GM15510 (cell line): Measurements from ENCODE around the gene LILRA1.

Experiments
- POLR2A ChIP-seq: IDR thresholded peaks from 3 replicates; pipeline ENCODE4 v1.6.1; 2011; ENCODE audit warnings: borderline replicate concordance; ENCODE audit not compliant: insufficient read length; ENCODE audit errors: extremely low read depth

Gene LILRA1

DNA sequence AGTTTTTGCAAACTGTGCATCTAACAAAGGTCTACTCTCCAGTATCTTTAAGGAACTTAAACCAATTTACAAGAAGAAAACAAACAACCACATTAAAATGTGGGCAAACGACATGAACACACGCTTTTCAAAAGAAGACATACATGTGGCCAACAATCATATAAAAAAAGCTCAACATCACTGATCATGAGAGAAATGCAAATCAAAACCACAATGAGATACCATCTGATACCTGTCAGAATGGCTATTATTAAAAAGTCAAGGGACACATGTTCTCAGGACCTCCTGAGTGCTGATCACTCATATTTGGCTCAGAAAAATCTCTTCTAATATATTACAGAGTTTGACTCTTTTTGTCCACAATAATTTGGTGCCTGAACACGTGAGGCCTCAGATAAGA, 22.6 kb downstream of the LILRA1 start:
- no peak for TF ChIP-seq POLR2A

DNA sequence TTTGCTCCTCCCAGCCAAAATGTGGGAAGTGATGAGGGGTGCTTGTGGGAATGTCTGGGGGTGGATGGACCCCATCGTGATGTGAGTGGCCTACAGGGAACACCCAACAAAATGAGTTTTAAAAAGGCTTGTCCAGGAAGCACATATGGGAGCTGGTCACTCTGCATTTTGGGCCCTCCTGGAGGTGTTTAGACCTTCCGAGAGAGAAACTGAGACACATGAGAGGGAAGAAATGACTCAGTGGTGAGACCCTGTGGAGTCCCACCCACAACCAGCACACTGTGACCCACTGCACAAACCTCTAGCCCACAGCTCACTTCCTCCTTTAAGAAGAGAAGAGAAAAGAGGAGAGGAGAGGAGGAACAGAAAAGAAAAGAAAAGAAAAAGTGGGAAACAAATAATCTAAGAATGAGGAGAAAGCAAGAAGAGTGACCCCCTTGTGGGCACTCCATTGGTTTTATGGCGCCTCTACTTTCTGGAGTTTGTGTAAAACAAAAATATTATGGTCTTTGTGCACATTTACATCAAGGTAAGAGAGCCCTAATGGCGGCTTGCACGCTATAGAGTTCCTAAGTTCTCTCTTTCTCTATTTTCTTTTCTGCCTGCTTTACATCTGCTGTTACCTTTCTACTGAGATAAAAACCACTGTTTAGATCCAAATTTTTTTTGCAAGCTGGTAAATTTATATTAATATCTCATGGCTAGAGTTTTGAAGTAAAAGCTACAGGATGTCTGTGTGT, 23.6 kb downstream of the LILRA1 start:
- TF ChIP-seq POLR2A, result peak; percentile 38

DNA sequence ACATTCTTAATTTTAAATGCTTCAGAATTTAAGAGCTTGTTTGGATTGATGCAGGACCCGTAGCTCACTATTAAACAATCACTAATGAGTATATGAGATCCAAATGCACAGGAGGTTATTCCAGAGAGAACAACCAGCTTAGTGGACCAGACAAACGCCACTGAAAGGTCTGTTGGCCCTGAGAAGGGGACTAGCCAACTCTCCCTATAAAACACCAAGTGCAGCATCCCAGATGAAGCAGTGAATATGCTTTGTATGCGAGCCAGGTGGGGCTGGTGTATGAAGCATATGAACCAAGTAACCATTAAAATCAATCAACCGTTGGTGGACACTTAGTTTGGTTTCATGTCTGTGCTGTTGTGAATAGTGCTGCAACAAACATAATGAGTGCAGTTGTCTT, 27.0 kb downstream of the LILRA1 start:
- TF ChIP-seq POLR2A, result no peak

DNA sequence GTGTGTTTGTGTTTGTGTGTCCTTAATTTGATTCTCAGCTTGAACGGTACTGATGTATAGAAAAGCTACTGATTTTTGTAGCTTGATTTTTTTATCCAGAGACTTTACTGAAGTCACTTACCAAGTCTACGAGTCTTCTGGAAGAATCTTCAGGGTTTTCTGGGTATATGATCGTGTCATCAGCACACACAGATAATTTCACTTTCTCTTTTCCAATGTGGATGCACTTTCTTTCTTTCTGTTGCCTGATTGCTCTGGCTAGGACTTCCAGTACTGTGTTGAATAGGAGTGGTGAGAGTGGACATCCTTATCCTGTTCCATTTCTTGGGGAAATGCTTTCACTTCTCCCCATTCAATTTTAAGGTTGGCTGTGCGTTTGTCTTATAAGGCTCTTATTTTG, 29.0 kb downstream of the LILRA1 start:
- TF ChIP-seq POLR2A, result no peak

DNA sequence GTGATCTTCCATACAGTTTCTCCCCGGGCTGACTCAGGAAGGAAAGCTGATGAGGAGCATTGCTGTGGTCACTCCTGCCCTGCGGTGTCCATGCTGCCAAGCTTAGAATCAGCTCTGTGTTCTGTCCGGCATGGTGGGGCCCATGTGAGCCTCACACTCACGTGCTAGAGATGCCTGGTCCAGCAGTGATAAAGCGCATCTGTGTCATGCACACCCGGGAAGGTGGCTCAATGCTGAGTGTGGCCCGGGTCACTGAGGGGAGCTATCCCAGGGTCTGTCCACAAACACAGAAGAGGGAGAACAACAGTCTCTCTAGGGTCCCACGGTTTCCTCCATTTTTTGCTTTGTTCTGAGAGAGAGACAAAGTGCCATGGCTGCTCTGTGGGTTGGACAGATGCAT, 33.3 kb downstream of the LILRA1 start:
- TF ChIP-seq POLR2A, result no peak

DNA sequence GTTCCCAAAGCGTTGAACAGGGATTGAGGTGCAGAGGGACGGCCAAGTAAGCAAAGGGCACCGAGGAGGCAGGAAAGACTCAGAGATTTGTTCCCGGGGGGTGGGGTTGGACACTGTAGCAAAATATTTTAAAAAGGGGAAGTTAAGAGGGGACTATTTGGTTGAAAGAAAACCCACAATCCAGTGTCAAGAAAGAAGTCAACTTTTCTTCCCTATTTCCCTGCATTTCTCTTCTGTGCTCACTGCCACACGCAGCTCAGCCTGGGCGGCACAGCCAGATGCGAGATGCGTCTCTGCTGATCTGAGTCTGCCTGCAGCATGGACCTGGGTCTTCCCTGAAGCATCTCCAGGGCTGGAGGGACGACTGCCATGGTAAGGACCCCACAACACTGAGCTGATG, 36.8 kb downstream of the LILRA1 start, which contains the start of gene LILRB1:
LILRB1 (plus strand) TSS at position 223 of the 400 bp plus-strand sequence. CDS start 590 bp downstream, outside the sequence.
- peak; percentile 2 for TF ChIP-seq POLR2A

DNA sequence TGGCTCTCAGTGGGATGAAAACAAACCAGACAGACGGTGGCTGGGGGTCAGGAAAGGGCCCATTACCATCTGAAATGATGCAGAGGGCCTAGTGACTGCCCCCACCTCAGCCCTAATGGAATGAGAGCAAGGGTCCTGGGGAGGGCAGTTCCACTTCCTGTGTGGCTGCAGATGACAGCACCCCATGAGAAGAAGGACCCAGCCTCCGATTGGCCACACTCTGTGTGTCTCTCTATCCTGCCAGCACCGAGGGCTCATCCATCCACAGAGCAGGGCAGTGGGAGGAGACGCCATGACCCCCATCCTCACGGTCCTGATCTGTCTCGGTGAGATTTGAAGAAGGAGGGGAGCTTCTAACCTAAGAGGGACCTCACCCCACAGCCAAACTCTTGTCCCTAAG, 37.4 kb downstream of the LILRA1 start:
- TF ChIP-seq POLR2A, result no peak

DNA sequence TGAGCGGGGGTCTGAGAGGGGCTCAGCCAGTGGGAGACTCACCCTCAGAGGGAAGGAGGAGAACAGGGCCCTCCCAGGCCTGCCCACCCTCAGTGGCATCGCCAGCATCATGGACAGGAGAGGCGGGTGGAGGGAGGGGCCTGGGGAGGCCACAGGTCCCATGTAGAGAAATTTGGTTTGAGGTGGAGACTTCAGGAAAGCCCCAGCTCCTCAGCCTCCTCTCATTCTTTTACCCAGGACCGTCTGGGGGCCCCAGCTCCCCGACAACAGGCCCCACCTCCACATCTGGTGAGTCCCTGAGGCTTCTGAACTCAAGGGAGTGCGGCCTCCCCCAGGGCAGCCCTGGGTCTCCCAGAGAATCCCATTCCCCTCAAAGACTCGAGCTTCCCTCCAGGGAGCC, 40.0 kb downstream of the LILRA1 start:
- TF ChIP-seq POLR2A, result no peak

DNA sequence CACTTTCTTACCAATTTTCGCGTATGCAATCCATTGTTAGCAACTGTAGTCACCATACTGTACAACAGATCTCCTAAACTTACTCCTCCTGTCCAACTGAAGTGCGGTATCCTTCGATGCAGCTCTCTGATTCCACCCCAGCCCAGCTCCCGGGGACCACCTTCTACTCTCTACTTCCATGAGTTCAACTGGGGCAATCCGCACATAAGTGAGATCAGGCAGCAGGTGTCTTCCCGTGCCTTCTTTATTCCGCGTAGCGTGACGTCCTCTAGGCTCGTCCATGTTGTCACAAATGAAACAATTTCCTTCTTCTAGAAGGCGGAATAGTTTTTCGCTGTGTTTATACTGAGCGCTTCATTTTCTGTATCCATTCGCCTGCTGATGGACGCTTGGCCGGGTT, 45.3 kb downstream of the LILRA1 start:
- no peak for TF ChIP-seq POLR2A

DNA sequence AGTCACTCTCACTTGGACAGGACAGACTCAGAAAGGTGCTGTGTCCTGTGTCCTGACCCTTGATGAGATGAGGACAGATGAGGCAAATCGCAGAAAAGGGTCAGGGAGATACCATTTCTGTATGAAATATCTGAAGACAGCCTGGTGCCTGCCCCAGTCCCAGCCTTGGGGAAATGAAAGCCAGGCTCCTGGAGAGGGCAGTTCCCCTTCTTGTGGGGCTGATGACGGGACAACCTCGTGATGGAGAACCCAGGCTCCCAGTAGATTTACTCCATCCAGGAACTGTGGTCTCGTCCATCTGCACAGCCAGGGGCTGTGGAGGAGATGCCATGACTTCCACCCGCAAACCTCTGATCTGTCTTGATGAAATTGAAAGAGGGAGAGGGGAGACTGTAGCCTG, 50.6 kb downstream of the LILRA1 start:
- no peak for TF ChIP-seq POLR2A

DNA sequence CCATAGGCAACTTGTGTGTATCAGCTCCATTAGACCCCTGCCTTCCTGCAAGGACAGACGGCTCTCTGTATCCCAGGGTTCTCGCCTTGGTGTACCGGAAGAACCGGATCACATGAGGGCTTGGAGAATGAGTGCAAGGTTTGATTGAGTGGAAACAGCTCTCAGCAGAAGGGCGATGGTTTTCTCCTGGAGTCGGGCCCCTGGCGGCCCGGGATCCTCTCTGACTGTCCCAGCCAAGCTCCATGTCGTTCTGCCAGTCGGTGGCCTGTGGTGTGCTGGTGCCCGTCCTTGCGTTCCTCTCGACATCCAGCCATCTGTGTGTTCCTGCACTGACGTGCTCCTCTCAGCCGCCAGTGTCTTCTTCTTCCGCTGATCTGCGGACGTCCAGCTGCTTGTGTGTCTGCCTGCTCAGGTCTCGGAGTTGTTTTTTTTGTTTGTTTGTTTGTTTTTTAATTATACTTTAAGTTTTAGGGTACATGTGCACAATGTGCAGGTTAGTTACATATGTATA, 53.0 kb downstream of the LILRA1 start:
- no peak for TF ChIP-seq POLR2A

DNA sequence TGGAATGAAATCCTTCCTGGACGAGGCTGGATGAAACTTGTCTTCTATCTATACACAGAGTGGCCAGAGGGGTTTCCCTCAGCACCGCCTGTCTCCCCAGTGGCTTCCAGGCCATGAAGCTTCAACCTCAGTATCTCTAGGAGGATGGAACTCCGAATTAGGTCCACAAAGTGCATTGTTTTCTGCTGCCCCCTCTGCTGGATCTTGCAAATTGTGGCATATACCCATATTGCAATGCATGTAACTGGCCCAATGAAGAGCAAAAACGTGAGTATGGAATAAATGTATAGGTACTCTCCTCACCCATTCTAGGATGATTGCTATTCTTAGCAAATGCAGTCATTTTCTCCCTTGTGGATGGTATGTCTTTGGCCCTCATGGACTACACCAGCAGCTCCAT, 54.7 kb downstream of the LILRA1 start:
- no peak for TF ChIP-seq POLR2A

DNA sequence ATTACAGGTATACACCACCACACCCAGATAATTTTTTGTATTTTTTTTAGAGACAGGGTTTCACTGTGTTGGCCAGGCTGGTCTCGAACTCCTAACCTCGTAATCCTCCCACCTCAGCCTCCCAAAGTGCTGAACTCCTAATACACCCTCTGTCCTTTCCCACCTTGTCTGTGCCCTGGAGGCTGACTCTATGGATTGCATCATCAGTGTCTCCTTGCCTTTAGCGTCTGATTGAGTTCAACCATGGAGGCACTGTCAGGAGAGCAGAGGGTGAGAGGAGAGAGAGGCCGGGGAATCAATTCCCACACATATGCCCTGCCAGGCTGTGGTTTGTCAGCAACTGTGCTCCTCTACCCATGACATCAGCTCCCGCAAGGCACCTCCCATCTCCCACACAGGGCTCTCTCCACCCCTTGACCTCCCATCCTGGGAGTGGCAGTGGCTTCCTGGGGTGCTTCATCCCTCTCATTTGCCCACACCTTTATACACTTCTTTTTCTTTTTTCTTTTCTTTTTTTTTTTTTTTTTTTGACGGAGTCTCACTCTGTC, 56.8 kb downstream of the LILRA1 start:
- no peak for TF ChIP-seq POLR2A
